ENCODE measurements around the gene RAPGEF3. TPM values are rescaled to one million over a fixed set of nuclear protein-coding genes. Genes with fewer than 3 reads are reported as not detected.
A peak's percentile ranks its signal among the peaks of the same experiment; 100 is the strongest.

RAPGEF3 gene
- total RNA-seq, 2 donors from 2014 or later, result 0.19 to 0.25 TPM

- peak in 1 of 2 donors; percentile 30 for ATAC-seq
- no peak for DNase-seq (ENCODE audit: low spot score)
- Mint-ChIP-seq H3K27me3 (peaks cover 0 to 3% of the 10 kb centered on the region in 2 donors), H3K36me3 (no peaks in the 10 kb centered on the region), H3K27ac (peak overlapping the region in 1 of 2 donors; percentile 28), H3K9me3 (no peaks in the 10 kb centered on the region), H3K4me3 (no peak overlapping the region), H3K4me1 (ENCODE audit: low read depth in 2 of 2) (peaks cover 0 to 8% of the 10 kb centered on the region in 2 donors)
Measured at GRCh38 chr12:47714826-47715386, 43.8 kb downstream of the RAPGEF3 start.

- Mint-ChIP-seq H3K27ac (no peak overlapping the region), H3K9me3 (no peaks in the 10 kb centered on the region), H3K36me3 (no peaks in the 10 kb centered on the region), H3K4me1 (ENCODE audit: low read depth in 2 of 2) (peaks cover 23 to 25% of the 10 kb centered on the region in 2 donors), H3K4me3 (no peak overlapping the region), H3K27me3 (peaks cover 0 to 3% of the 10 kb centered on the region in 2 donors)
- ATAC-seq (no peak), DNase-seq (ENCODE audit: low spot score) (no peak)
Measured at GRCh38 chr12:47712171-47712570, 46.5 kb downstream of the RAPGEF3 start.

- ATAC-seq (no peak), DNase-seq (ENCODE audit: low spot score) (no peak)
- H3K27ac Mint-ChIP-seq, result no peak overlapping the region
- peaks cover 29% of the 10 kb centered on the region in 2 donors for H3K4me1 Mint-ChIP-seq (ENCODE audit: low read depth in 2 of 2)
- peaks cover 0 to 3% of the 10 kb centered on the region in 2 donors for H3K27me3 Mint-ChIP-seq
- H3K9me3 Mint-ChIP-seq, result no peaks in the 10 kb centered on the region
- H3K36me3 Mint-ChIP-seq, result no peaks in the 10 kb centered on the region
- no peak overlapping the region for H3K4me3 Mint-ChIP-seq
Measured at GRCh38 chr12:47711448-47711847, 47.2 kb downstream of the RAPGEF3 start.

- ATAC-seq (no peak), DNase-seq (ENCODE audit: low spot score) (no peak)
- no peak overlapping the region for H3K27ac Mint-ChIP-seq
- peaks cover 33 to 35% of the 10 kb centered on the region in 2 donors for H3K4me1 Mint-ChIP-seq (ENCODE audit: low read depth in 2 of 2)
- H3K4me3 Mint-ChIP-seq, result no peak overlapping the region
- no peaks in the 10 kb centered on the region for H3K36me3 Mint-ChIP-seq
- H3K9me3 Mint-ChIP-seq, result no peaks in the 10 kb centered on the region
- peaks cover 0 to under 1% of the 10 kb centered on the region in 2 donors for H3K27me3 Mint-ChIP-seq
Measured at GRCh38 chr12:47710278-47710677, 48.4 kb downstream of the RAPGEF3 start.

GRCh38 chr12:47709671-47710070 lies 49.0 kb downstream of the RAPGEF3 start:
- Mint-ChIP-seq H3K27me3 (no peaks in the 10 kb centered on the region), H3K27ac (peak overlapping the region; percentile 7 to 56), H3K4me3 (no peak overlapping the region), H3K9me3 (no peaks in the 10 kb centered on the region), H3K4me1 (ENCODE audit: low read depth in 2 of 2) (peaks cover 33 to 40% of the 10 kb centered on the region in 2 donors), H3K36me3 (no peaks in the 10 kb centered on the region)
- DNase-seq (ENCODE audit: low spot score), result no peak
- ATAC-seq, result no peak

- no peaks in the 10 kb centered on the region for H3K27me3 Mint-ChIP-seq
- peaks cover 34 to 42% of the 10 kb centered on the region in 2 donors for H3K4me1 Mint-ChIP-seq (ENCODE audit: low read depth in 2 of 2)
- peak overlapping the region; percentile 7 to 56 for H3K27ac Mint-ChIP-seq
- no peak for ATAC-seq
- H3K36me3 Mint-ChIP-seq, result no peaks in the 10 kb centered on the region
- no peaks in the 10 kb centered on the region for H3K9me3 Mint-ChIP-seq
- no peak overlapping the region for H3K4me3 Mint-ChIP-seq
- no peak for DNase-seq (ENCODE audit: low spot score)
Measured at GRCh38 chr12:47709237-47709636, 49.4 kb downstream of the RAPGEF3 start.

- Mint-ChIP-seq H3K4me3 (peak overlapping the region; percentile 72), H3K36me3 (no peaks in the 10 kb centered on the region), H3K4me1 (ENCODE audit: low read depth in 2 of 2) (peaks cover 44 to 53% of the 10 kb centered on the region in 2 donors), H3K9me3 (no peaks in the 10 kb centered on the region), H3K27me3 (no peaks in the 10 kb centered on the region), H3K27ac (peak overlapping the region; percentile 95 to 98)
- no peak for ATAC-seq
- DNase-seq (ENCODE audit: low spot score), result no peak
Measured at GRCh38 chr12:47707905-47708543, 50.7 kb downstream of the RAPGEF3 start.

GRCh38 chr12:47707355-47707754 lies 51.3 kb downstream of the RAPGEF3 start:
- H3K9me3 Mint-ChIP-seq, result no peaks in the 10 kb centered on the region
- ATAC-seq (no peak), DNase-seq (ENCODE audit: low spot score) (no peak)
- H3K27me3 Mint-ChIP-seq, result no peaks in the 10 kb centered on the region
- peak overlapping the region; percentile 95 to 98 for H3K27ac Mint-ChIP-seq
- peak overlapping the region; percentile 72 for H3K4me3 Mint-ChIP-seq
- peaks cover 44 to 53% of the 10 kb centered on the region in 2 donors for H3K4me1 Mint-ChIP-seq (ENCODE audit: low read depth in 2 of 2)
- no peaks in the 10 kb centered on the region for H3K36me3 Mint-ChIP-seq

GRCh38 chr12:47705566-47706425 lies 52.9 kb downstream of the RAPGEF3 start, which contains the start of gene RPAP3:
RPAP3 (minus strand) TSS chr12:47706030; CDS start chr12:47702840, 3,190 bp downstream.
- peak; percentile 98 for DNase-seq (ENCODE audit: low spot score)
- H3K9me3 Mint-ChIP-seq, result no peaks in the 10 kb centered on the region
- peak within 1 kb of the TSS; percentile 97 for H3K4me3 Mint-ChIP-seq
- peaks cover 44 to 53% of the 10 kb centered on the region in 2 donors for H3K4me1 Mint-ChIP-seq (ENCODE audit: low read depth in 2 of 2)
- peak; percentile 98 to 99 for ATAC-seq
- peak within 1 kb of the TSS; percentile 95 to 98 for H3K27ac Mint-ChIP-seq
- no peaks in the 10 kb centered on the region for H3K27me3 Mint-ChIP-seq
- H3K36me3 Mint-ChIP-seq, result peaks cover 2% of the 10 kb centered on the region

GRCh38 chr12:47705229-47705565 lies 53.5 kb downstream of the RAPGEF3 start:
- ATAC-seq, result no peak
- H3K4me1 Mint-ChIP-seq (ENCODE audit: low read depth in 2 of 2), result peaks cover 44 to 53% of the 10 kb centered on the region in 2 donors

GRCh38 chr12:47704719-47705118 lies 54.0 kb downstream of the RAPGEF3 start:
- H3K36me3 Mint-ChIP-seq, result peaks cover 5% of the 10 kb centered on the region
- peak overlapping the region; percentile 66 to 98 for H3K27ac Mint-ChIP-seq
- peak overlapping the region; percentile 97 for H3K4me3 Mint-ChIP-seq
- no peak for ATAC-seq
- H3K4me1 Mint-ChIP-seq (ENCODE audit: low read depth in 2 of 2), result peaks cover 44 to 53% of the 10 kb centered on the region in 2 donors
- no peak for DNase-seq (ENCODE audit: low spot score)
- H3K9me3 Mint-ChIP-seq, result no peaks in the 10 kb centered on the region
- H3K27me3 Mint-ChIP-seq, result no peaks in the 10 kb centered on the region

More at GRCh38 chr12:47705229-47705565, 53.5 kb downstream of the RAPGEF3 start:
- H3K9me3 Mint-ChIP-seq, result no peaks in the 10 kb centered on the region
- DNase-seq (ENCODE audit: low spot score), result no peak
- no peaks in the 10 kb centered on the region for H3K27me3 Mint-ChIP-seq
- peaks cover 5% of the 10 kb centered on the region for H3K36me3 Mint-ChIP-seq
- peak overlapping the region; percentile 97 for H3K4me3 Mint-ChIP-seq
- peak overlapping the region; percentile 66 to 98 for H3K27ac Mint-ChIP-seq

- no peak overlapping the region for H3K4me3 Mint-ChIP-seq
- H3K36me3 Mint-ChIP-seq, result peaks cover 12% of the 10 kb centered on the region
- H3K4me1 Mint-ChIP-seq (ENCODE audit: low read depth in 2 of 2), result peaks cover 16 to 18% of the 10 kb centered on the region in 2 donors
- no peak overlapping the region for H3K27ac Mint-ChIP-seq
- no peaks in the 10 kb centered on the region for H3K27me3 Mint-ChIP-seq
- ATAC-seq (no peak), DNase-seq (ENCODE audit: low spot score) (no peak)
- H3K9me3 Mint-ChIP-seq, result no peaks in the 10 kb centered on the region
Measured at GRCh38 chr12:47700263-47700662, 58.4 kb downstream of the RAPGEF3 start.

GRCh38 chr12:47698631-47699030 lies 60.0 kb downstream of the RAPGEF3 start:
- H3K9me3 Mint-ChIP-seq, result no peaks in the 10 kb centered on the region
- no peak for DNase-seq (ENCODE audit: low spot score)
- H3K4me3 Mint-ChIP-seq, result no peak overlapping the region
- H3K27me3 Mint-ChIP-seq, result no peaks in the 10 kb centered on the region
- peaks cover 20% of the 10 kb centered on the region for H3K36me3 Mint-ChIP-seq
- no peak for ATAC-seq
- peaks cover 4 to 5% of the 10 kb centered on the region in 2 donors for H3K4me1 Mint-ChIP-seq (ENCODE audit: low read depth in 2 of 2)
- no peak overlapping the region for H3K27ac Mint-ChIP-seq

- no peak overlapping the region for H3K4me3 Mint-ChIP-seq
- no peaks in the 10 kb centered on the region for H3K9me3 Mint-ChIP-seq
- H3K36me3 Mint-ChIP-seq, result peaks cover 24% of the 10 kb centered on the region
- no peak overlapping the region for H3K27ac Mint-ChIP-seq
- H3K27me3 Mint-ChIP-seq, result no peaks in the 10 kb centered on the region
- no peaks in the 10 kb centered on the region for H3K4me1 Mint-ChIP-seq (ENCODE audit: low read depth in 2 of 2)
- ATAC-seq, result no peak
- DNase-seq (ENCODE audit: low spot score), result no peak
Measured at GRCh38 chr12:47698055-47698454, 60.6 kb downstream of the RAPGEF3 start.

Measured in natural killer cell treated with Interleukin-12 subunit alpha and Interleukin-12 subunit beta and Interleukin-15 and Interleukin-18, amount 100 ng/mL, for 72 hours (primary cell).